ENCODE results near the gene PITHD1.
"Not testable (repeated sequence)": the region's sequence is repeated elsewhere in the genome, so short reads cannot be mapped to it uniquely, and the experiment has no call there.

The PITHD1 gene

DNA sequence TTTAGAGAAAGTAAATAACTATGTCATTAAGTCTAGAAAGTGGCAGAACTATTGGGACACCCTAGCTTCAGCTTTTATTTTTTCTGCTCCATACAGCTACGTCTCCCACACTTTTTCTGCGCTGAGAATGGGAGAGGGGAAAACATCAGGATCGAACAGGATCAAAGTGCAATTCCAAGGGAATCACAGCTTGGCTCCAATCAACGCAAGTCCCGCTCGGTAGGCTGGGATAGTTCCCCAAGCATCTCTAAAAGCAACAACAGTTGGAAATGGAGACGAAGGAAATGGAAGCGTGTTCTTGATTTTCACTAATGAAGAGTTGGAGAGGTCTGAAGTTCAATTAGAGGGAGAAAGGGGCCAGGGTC, 46.5 kb downstream of the PITHD1 start:
- Mint-ChIP-seq H3K4me1 (peaks cover 11% of the 10 kb centered on the region), H3K4me3 (peak overlapping the region; percentile 96 to 100 (median 99)), H3K27me3 (ENCODE audit: low read depth) (no peaks in the 10 kb centered on the region), H3K9me3 (no peaks in the 10 kb centered on the region), H3K27ac (peak overlapping the region; percentile 96 to 98 (median 96)), H3K36me3 (ENCODE audit: low read depth) (no peaks in the 10 kb centered on the region)
- TF ChIP-seq, protein P1, sequence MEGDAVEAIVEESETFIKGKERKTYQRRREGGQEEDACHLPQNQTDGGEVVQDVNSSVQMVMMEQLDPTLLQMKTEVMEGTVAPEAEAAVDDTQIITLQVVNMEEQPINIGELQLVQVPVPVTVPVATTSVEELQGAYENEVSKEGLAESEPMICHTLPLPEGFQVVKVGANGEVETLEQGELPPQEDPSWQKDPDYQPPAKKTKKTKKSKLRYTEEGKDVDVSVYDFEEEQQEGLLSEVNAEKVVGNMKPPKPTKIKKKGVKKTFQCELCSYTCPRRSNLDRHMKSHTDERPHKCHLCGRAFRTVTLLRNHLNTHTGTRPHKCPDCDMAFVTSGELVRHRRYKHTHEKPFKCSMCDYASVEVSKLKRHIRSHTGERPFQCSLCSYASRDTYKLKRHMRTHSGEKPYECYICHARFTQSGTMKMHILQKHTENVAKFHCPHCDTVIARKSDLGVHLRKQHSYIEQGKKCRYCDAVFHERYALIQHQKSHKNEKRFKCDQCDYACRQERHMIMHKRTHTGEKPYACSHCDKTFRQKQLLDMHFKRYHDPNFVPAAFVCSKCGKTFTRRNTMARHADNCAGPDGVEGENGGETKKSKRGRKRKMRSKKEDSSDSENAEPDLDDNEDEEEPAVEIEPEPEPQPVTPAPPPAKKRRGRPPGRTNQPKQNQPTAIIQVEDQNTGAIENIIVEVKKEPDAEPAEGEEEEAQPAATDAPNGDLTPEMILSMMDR (IDR thresholded peaks at IDR 0.05; ENCODE audit: unreplicated experiment in 3 of 3) = no peak

DNA sequence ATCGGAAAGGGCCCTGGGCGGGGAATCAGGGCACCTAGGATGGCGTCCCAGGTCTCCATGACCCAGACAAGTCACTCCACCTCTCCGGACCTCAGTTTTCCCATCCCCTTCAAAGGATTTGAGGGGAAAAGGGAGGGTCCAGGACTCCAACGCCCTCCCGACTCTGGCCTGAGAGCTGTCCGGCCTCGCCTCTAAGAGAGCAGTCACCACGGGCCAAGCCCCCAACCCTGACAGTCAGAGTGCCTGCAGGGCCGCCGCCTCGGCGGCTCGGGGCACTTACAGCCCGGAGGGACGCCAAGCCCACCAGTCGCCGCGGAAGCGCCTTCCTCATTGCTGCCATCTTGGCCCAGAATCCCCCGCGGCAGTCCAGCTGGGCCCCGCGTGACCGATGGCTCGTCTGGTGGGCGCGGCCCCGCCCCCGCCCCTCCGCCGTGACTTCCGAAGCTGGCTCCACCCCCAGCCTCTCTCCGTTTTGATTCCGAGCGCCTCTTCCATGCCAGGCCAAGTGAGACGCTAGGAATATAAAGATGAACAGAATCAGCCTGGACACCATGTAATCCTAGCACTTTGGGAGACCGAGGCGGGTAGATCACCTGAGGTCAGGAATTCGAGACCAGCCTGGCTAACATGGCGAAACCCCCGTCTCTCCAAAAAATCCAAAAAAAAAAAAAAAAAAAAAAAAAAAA, 47.0 kb downstream of the PITHD1 start, which contains the start of gene HMGCL:
TSS of gene HMGCL (minus strand) at position 354 of the 686 bp plus-strand sequence. CDS start at position 340, 14 bp downstream.
- Mint-ChIP-seq H3K27me3 (ENCODE audit: low read depth) (no peaks in the 10 kb centered on the region), H3K36me3 (ENCODE audit: low read depth) (no peaks in the 10 kb centered on the region), H3K9me3 (no peaks in the 10 kb centered on the region), H3K4me1 (peaks cover 11% of the 10 kb centered on the region), H3K4me3 (peak within 1 kb of the TSS; percentile 96 to 100 (median 99)), H3K27ac (peak within 1 kb of the TSS; percentile 96 to 98 (median 96))
- TF ChIP-seq, protein P1 (IDR thresholded peaks at IDR 0.05; ENCODE audit: unreplicated experiment in 3 of 3) = no peak

DNA sequence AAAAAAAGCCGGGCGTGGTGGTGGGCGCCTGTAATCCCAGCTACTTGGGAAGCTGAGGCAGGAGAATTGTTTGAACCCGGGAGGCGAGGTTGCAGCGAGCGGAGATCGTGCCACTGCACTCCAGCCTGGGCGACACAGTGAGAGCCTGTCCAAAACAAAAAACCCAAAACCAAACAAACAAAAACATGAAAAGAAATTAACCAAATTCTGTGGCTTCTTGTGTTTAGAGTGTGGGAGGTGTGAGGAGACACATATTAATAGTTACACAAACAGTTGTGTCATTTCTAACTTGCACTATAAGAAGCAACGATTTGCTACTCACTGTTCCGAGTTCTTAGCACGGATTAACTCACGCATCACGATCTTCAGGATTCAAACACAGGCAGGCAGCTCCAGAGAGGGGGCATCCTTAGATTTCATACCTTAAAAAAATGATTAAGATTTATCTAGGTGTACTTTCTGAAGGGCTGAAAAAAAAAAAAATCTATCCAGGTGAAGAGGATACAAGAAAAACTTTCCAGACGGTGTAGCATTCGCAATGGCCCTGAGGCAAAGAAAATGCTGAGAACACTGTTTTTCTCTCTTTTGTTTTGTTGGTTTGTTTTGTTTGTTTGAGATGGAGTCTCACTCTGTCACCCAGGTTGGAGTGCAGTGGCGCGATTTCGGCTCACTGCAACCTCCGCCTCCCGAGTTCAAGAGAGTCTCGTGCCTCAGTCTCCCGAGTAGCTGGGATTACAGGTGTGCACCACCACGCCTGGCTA, 47.7 kb downstream of the PITHD1 start:
- H3K9me3 Mint-ChIP-seq = no peaks in the 10 kb centered on the region
- H3K4me3 Mint-ChIP-seq = peak overlapping the region; percentile 96 to 100 (median 99)
- TF ChIP-seq, protein P1 (IDR thresholded peaks at IDR 0.05; ENCODE audit: unreplicated experiment in 3 of 3) = no peak
- no peaks in the 10 kb centered on the region for H3K36me3 Mint-ChIP-seq (ENCODE audit: low read depth)
- peak overlapping the region; percentile 96 to 98 (median 96) for H3K27ac Mint-ChIP-seq
- H3K4me1 Mint-ChIP-seq = peaks cover 11% of the 10 kb centered on the region
- H3K27me3 Mint-ChIP-seq (ENCODE audit: low read depth) = no peaks in the 10 kb centered on the region

DNA sequence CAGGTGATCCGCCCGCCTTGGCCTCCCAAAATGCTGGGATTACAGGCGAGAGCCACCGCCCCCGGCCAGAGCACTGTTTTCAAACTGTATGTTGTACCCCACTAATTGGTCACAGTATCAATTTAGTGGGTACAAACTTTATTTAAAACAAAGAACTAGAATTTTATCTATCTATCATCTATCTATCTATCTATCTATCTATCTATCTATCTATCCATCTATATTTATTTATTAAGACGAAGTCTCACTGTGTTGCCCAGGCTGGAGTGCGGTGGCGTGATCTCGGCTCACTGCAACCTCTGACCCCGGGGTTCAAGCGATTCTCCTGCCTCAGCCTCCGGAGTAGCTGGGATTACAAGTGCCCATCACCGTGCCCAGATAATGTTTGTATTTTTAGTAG, 48.4 kb downstream of the PITHD1 start:
- not testable (repeated sequence) for H3K27ac Mint-ChIP-seq; H3K27me3 Mint-ChIP-seq (ENCODE audit: low read depth)
- peak overlapping the region; percentile 61 to 64 (median 62) for H3K4me3 Mint-ChIP-seq

DNA sequence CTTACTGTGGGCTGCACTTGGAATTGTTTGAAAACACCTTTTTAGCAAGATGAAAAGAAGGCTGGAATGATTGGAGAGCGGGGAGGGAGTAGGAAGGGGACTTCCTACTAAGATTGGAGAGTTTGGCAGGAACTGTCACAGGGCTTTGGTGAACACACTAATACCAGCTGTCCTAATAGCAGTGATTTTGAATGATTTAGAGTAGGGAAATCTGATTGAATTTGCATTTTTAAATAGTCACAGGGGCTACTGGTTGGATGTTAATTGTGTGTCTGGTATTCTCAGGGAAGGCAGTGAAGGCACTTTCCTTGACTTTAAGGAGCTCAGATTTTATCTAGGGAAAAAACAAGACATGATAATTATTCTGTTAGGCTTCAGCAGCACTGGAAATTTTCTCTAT, 49.5 kb downstream of the PITHD1 start:
- TF ChIP-seq, protein P1 (IDR thresholded peaks at IDR 0.05; ENCODE audit: unreplicated experiment in 3 of 3) = no peak
- Mint-ChIP-seq H3K27me3 (ENCODE audit: low read depth) (no peaks in the 10 kb centered on the region), H3K9me3 (no peaks in the 10 kb centered on the region), H3K27ac (peak overlapping the region in 1 of 3 experiments; percentile 2), H3K4me1 (peaks cover 11% of the 10 kb centered on the region), H3K4me3 (peak overlapping the region in 1 of 3 experiments; percentile 20), H3K36me3 (ENCODE audit: low read depth) (no peaks in the 10 kb centered on the region)

More for the DNA sequence above, 48.4 kb downstream of the PITHD1 start:
- H3K36me3 Mint-ChIP-seq (ENCODE audit: low read depth); H3K9me3 Mint-ChIP-seq: not testable (repeated sequence)
- H3K4me1 Mint-ChIP-seq = peaks cover 11% of the 10 kb centered on the region

DNA sequence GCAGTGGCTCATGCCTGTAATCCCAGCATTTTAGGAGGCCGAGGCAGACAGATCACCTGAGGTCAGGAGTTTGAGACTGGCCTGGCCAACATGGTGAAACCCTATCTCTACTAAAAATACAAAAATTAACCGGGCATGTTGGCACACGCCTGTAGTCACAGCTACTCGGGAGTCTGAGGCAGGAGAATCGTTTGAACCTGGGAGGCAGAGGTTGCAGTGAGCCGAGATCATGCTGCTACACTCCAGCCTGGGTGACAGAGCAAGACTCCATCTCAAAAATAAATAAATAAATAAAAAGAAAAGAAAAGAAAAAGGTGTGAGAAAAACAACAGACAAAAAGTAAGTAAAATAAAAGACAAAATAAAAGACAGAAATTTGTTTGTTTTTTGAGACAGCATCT, 55.9 kb downstream of the PITHD1 start:
- not testable (repeated sequence) for H3K9me3 Mint-ChIP-seq; H3K27ac Mint-ChIP-seq; H3K4me3 Mint-ChIP-seq; H3K36me3 Mint-ChIP-seq (ENCODE audit: low read depth)
- H3K4me1 Mint-ChIP-seq = peaks cover 10% of the 10 kb centered on the region
- peaks cover 18% of the 10 kb centered on the region for H3K27me3 Mint-ChIP-seq (ENCODE audit: low read depth)
